Hepatocyte (in vitro differentiated cells): Measurements from ENCODE around the gene CPSF3. TPM values are rescaled to one million over a fixed set of nuclear protein-coding genes. Genes with fewer than 3 reads are reported as not detected.
A peak's percentile ranks its signal among the peaks of the same experiment; 100 is the strongest.

Source experiments
- DNase-seq: peaks from one replicate; pipeline ENCODE4 v3.0.0-alpha.2; 2016; ENCODE audit warnings: low spot score
- H2AFZ ChIP-seq: fragments of 200-600 bp; sonication (generic); 2 replicates; pipeline ENCODE4 v1.6.0; 2016; ENCODE audit warnings: antibody characterized with exemption, mild to moderate bottlenecking
- H3K27ac ChIP-seq: fragments of 200-600 bp; sonication (generic); 2 replicates; pipeline ENCODE4 v1.5.1; 2016; ENCODE audit warnings: mild to moderate bottlenecking
- H3K27me3 ChIP-seq: fragments of 200-600 bp; sonication (generic); 2 replicates; pipeline ENCODE4 v1.6.1; 2016
- H3K36me3 ChIP-seq: fragments of 200-600 bp; sonication (generic); replicated peaks from 2 replicates; pipeline ENCODE4 v1.5.1; 2016; ENCODE audit warnings: low read depth; ENCODE audit not compliant: insufficient read depth
- H3K4me1 ChIP-seq: fragments of 200-600 bp; sonication (generic); 2 replicates; pipeline ENCODE4 v1.5.1; 2016; ENCODE audit warnings: mild to moderate bottlenecking, moderate library complexity; ENCODE audit not compliant: insufficient read depth
- H3K4me2 ChIP-seq: fragments of 200-600 bp; sonication (generic); 2 replicates; pipeline ENCODE4 v1.6.0; 2016
- H3K4me3 ChIP-seq: fragments of 200-600 bp; sonication (generic); 2 replicates; pipeline ENCODE4 v1.5.1; 2016; ENCODE audit warnings: mild to moderate bottlenecking
- H3K79me2 ChIP-seq: fragments of 200-600 bp; sonication (generic); 2 replicates; pipeline ENCODE4 v1.6.0; 2017; ENCODE audit warnings: mild to moderate bottlenecking
- H3K9me2 ChIP-seq: fragments of 200-600 bp; sonication (generic); replicated peaks from 2 replicates; pipeline ENCODE4 v1.6.0; 2017; ENCODE audit warnings: mild to moderate bottlenecking; ENCODE audit not compliant: insufficient read depth
- H3K9me3 ChIP-seq: fragments of 200-600 bp; sonication (generic); 2 replicates; pipeline ENCODE4 v1.5.1; 2016; ENCODE audit warnings: low read depth, mild to moderate bottlenecking
- H4K20me1 ChIP-seq: fragments of 200-600 bp; sonication (generic); 2 replicates; pipeline ENCODE4 v1.6.0; 2016; ENCODE audit warnings: mild to moderate bottlenecking; ENCODE audit not compliant: insufficient read depth, poor library complexity, severe bottlenecking
- EZH2 ChIP-seq: fragments of 200-600 bp; sonication (generic); IDR thresholded peaks from 2 replicates; pipeline ENCODE4 v1.6.1; 2016; ENCODE audit warnings: antibody characterized with exemption, mild to moderate bottlenecking, borderline replicate concordance
- EZH2phosphoT487 ChIP-seq: fragments of 200-600 bp; sonication (generic); IDR thresholded peaks from one replicate; pipeline ENCODE4 v1.6.1; 2018; ENCODE audit warnings: antibody characterized with exemption, mild to moderate bottlenecking, low read depth, moderate library complexity; ENCODE audit not compliant: unreplicated experiment, severe bottlenecking
- WGBS: methylation state at CpG from one replicate; pipeline ENCODE4 v1.1.6; 2016; ENCODE audit warnings: low lambda C conversion rate; ENCODE audit errors: missing lambda C conversion rate; 5-methylcytosine and 5-hydroxymethylcytosine counted together
- polyA plus RNA-seq: library from polyadenylated mRNA; unstranded; fragments of >200 nt; fragmentation: Nextera tagmentation; extraction: Ambion mirVana; gene quantifications from 2 replicates; pipeline ENCODE4 v1.2.1, GENCODE V29; 2016
- total RNA-seq: library from RNA; depleted of rRNA; stranded (reverse); fragments of >200 nt; gene quantifications from 2 replicates; pipeline ENCODE4 v1.2.3, GENCODE V29; 2014
- TF ChIP-seq, protein P1 (sequence below): fragments of 200-600 bp; sonication (generic); IDR thresholded peaks from 2 replicates; pipeline ENCODE4 v1.5.1; 2016; ENCODE audit warnings: antibody characterized with exemption, mild to moderate bottlenecking; ENCODE audit not compliant: poor library complexity

Gene CPSF3
- total and polyA plus RNA-seq, 2 experiments from 2014 or later, result 23.9 to 38.7 TPM

DNA sequence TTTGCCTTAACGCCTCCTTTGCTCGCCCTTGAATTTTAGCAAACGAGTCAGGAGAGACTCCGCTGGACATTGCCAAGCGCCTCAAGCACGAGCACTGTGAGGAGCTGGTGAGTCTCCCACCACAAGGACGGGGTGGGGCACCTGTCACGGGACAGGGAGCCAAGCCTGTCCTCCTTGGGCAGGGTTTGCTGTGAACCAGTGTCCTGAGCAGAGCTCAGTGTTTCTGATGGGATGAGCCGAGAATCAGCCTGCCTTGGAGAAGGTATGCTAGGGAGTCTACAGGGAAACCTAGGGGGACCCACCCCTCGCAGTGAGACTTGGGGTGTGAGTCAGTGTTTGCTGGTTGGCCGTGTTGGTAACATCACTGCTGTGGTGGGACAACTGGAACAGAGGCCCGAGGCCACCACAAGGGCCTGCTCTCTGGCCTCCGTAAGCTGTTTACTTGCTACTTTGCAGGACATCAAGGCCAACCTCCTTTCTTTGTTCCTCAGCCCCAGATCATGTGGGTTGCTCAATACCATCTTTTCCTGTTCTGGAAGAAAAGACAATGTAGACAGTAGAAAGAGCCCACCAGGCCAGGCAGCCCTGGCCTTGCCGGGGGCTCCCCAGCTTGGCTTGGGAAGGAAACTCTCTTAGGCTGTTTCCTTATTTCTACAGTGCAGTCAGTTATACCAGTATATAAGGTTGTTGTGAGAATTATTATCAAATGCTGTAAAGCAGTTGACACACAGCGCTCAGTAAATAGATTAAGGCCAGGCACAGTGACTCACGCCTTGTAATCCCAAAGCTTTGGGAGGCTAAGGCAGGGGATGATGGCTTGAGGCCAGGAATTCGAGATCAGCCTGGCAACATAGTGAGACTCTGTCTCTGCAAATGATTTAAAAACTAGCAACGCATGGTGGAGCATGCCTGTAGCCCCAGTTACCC lies 42.5 kb upstream of the CPSF3 start:
- Histone ChIP-seq H3K79me2 (no peaks in the 10 kb centered on the region), H3K9me3 (no peaks in the 10 kb centered on the region), H3K36me3 (no peaks in the 10 kb centered on the region), H4K20me1 (no peaks in the 10 kb centered on the region), H3K27ac (peak overlapping the region; percentile 88), H3K27me3 (no peaks in the 10 kb centered on the region), H2AFZ (no peak overlapping the region), H3K4me3 (no peak overlapping the region), H3K9me2 (no peaks in the 10 kb centered on the region), H3K4me2 (peak overlapping the region; percentile 29), H3K4me1 (peaks cover 6% of the 10 kb centered on the region)
- DNase-seq, result peak; percentile 73
- TF ChIP-seq EZH2phosphoT487 (no peak), EZH2 (no peak)
- TF ChIP-seq, protein P1, sequence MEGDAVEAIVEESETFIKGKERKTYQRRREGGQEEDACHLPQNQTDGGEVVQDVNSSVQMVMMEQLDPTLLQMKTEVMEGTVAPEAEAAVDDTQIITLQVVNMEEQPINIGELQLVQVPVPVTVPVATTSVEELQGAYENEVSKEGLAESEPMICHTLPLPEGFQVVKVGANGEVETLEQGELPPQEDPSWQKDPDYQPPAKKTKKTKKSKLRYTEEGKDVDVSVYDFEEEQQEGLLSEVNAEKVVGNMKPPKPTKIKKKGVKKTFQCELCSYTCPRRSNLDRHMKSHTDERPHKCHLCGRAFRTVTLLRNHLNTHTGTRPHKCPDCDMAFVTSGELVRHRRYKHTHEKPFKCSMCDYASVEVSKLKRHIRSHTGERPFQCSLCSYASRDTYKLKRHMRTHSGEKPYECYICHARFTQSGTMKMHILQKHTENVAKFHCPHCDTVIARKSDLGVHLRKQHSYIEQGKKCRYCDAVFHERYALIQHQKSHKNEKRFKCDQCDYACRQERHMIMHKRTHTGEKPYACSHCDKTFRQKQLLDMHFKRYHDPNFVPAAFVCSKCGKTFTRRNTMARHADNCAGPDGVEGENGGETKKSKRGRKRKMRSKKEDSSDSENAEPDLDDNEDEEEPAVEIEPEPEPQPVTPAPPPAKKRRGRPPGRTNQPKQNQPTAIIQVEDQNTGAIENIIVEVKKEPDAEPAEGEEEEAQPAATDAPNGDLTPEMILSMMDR, result no peak
- WGBS, result 78% methylated on average over 18 of the region's 18 CpGs

DNA sequence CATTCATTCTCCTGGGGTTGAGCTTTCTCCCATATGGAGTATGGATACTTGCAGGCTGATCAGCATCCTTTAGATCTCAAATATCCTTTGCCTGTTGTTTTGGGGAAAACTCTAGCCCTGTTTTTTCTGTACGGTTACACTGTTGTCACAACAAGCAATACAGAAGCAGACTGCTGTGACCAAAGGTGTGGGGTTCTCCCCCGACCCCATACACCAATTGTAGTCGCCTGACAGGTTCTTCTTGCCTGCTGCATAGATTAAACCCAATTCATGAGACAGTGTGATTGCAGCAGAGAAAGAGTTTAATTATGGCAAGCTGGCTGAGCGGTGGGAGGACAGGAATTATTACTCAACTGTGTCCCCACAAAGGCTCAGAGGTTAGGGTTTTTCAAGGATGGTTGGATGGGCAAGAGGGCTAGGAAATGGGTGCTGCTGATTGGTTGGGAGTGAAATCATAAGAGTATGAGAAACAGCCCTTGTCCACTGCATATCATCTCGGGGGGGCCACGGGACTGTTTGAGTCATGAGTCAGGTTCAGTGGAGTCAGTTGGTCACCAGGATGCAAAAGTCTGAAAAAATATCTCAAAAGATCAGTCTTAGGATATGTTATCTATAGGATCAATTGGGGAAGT lies 40.7 kb upstream of the CPSF3 start:
- Histone ChIP-seq H4K20me1 (no peaks in the 10 kb centered on the region), H3K9me2 (no peaks in the 10 kb centered on the region), H3K4me1 (peaks cover 6% of the 10 kb centered on the region), H3K27me3 (no peaks in the 10 kb centered on the region), H3K9me3 (no peaks in the 10 kb centered on the region), H3K27ac (no peak overlapping the region), H3K36me3 (no peaks in the 10 kb centered on the region), H2AFZ (no peak overlapping the region), H3K4me2 (no peak overlapping the region), H3K4me3 (no peak overlapping the region), H3K79me2 (no peaks in the 10 kb centered on the region)
- no peak for TF ChIP-seq EZH2
- TF ChIP-seq, protein P1, result no peak
- TF ChIP-seq EZH2phosphoT487, result no peak
- WGBS, result 92% methylated on average over 6 of the region's 6 CpGs
- DNase-seq, result no peak

DNA sequence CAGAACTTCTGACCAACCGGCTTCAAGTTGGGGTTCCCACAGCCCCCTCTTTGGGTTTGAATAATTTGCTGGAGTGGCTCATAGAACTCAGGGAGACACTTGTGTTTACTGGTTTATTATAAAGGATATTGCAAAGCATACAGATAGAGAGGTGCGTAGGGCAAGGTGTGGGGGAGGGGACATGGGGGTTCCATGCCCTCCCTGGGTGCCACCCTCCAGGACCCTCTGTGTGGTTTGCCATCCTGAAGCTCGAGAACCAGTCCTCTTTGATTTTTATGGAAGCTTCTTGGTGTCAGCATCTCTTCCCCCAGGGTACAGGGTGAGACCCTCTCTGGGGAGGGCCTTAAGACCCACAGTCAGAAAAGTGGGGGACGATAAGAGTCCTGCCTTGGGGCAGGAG lies 38.9 kb upstream of the CPSF3 start:
- peaks cover 6% of the 10 kb centered on the region for H3K4me1 ChIP-seq
- no peak overlapping the region for H3K27ac ChIP-seq
- no peaks in the 10 kb centered on the region for H3K27me3 ChIP-seq
- no peaks in the 10 kb centered on the region for H3K9me3 ChIP-seq
- no peaks in the 10 kb centered on the region for H3K36me3 ChIP-seq
- H3K79me2 ChIP-seq, result no peaks in the 10 kb centered on the region
- no peaks in the 10 kb centered on the region for H3K9me2 ChIP-seq
- TF ChIP-seq, protein P1, result no peak
- TF ChIP-seq EZH2phosphoT487 (no peak), EZH2 (no peak)
- WGBS, result 98% methylated on average over 4 of the region's 4 CpGs
- H2AFZ ChIP-seq, result no peak overlapping the region
- H4K20me1 ChIP-seq, result no peaks in the 10 kb centered on the region
- DNase-seq, result no peak
- no peak overlapping the region for H3K4me2 ChIP-seq
- H3K4me3 ChIP-seq, result no peak overlapping the region
